Bronchial epithelial cell (primary cell): ENCODE results near the gene JADE2. TPM values are rescaled to one million over a fixed set of nuclear protein-coding genes. Genes with fewer than 3 reads are reported as not detected.
"Not testable (repeated sequence)": the region's sequence is repeated elsewhere in the genome, so short reads cannot be mapped to it uniquely, and the experiment has no call there.

Source experiments
- DNase-seq: peaks from one replicate; pipeline ENCODE4 v3.0.0-alpha.2; 2010; ENCODE audit warnings: low read depth
- FAIRE-seq: peaks from 2 replicates; lab custom pipeline; 2011; peaks lifted over from hg19 to GRCh38; lab: Jason Lieb, UNC
- H3K27me3 ChIP-seq: 2 replicates; pipeline ENCODE4 v1.5.1; 2011; ENCODE audit warnings: low read length; ENCODE audit not compliant: control insufficient read depth, insufficient read depth
- H3K36me3 ChIP-seq: 2 replicates; pipeline ENCODE4 v1.5.1; 2011; ENCODE audit warnings: low read length; ENCODE audit not compliant: control insufficient read depth, insufficient read depth
- H3K4me3 ChIP-seq: 2 replicates; pipeline ENCODE4 v1.5.1; 2011; ENCODE audit warnings: mild to moderate bottlenecking, low read depth, low read length, control low read depth
- CTCF ChIP-seq: IDR thresholded peaks from 2 replicates; pipeline ENCODE4 v1.5.1; 2011; ENCODE audit warnings: mild to moderate bottlenecking, moderate library complexity, low read length, control low read depth, inconsistent platforms; ENCODE audit not compliant: insufficient read depth, severe bottlenecking
- total RNA-seq: library from RNA; depleted of rRNA; stranded (reverse); fragments of >200 nt; gene quantifications from 2 replicates; pipeline ENCODE4 v1.2.1, GENCODE V29; 2014

Gene JADE2
- total RNA-seq, 1 donor from 2014 or later: 17.1 TPM

GRCh38 chr5:134511796-134512660 is 13.4 kb upstream of the JADE2 start:
- peak; percentile 65 for TF ChIP-seq CTCF
- H3K27me3 ChIP-seq: no peaks in the 10 kb centered on the region
- no peak for FAIRE-seq
- peak; percentile 38 for DNase-seq
- no peaks in the 10 kb centered on the region for H3K36me3 ChIP-seq
- H3K4me3 ChIP-seq: no peak overlapping the region

GRCh38 chr5:134512661-134512999 is 12.8 kb upstream of the JADE2 start:
- H3K4me3 ChIP-seq: no peak overlapping the region
- no peaks in the 10 kb centered on the region for H3K27me3 ChIP-seq
- DNase-seq: no peak
- H3K36me3 ChIP-seq: no peaks in the 10 kb centered on the region
- no peak for TF ChIP-seq CTCF
- no peak for FAIRE-seq

- no peaks in the 10 kb centered on the region for H3K36me3 ChIP-seq
- FAIRE-seq: no peak
- TF ChIP-seq CTCF: no peak
Measured at GRCh38 chr5:134515801-134516200, 9.7 kb upstream of the JADE2 start.

GRCh38 chr5:134516984-134517383 is 8.5 kb upstream of the JADE2 start:
- H3K36me3 ChIP-seq, FAIRE-seq, DNase-seq, H3K4me3 ChIP-seq, H3K27me3 ChIP-seq: not testable (repeated sequence)

More at GRCh38 chr5:134515801-134516200, 9.7 kb upstream of the JADE2 start:
- DNase-seq: no peak
- no peak overlapping the region for H3K4me3 ChIP-seq
- no peaks in the 10 kb centered on the region for H3K27me3 ChIP-seq

- no peak overlapping the region for H3K4me3 ChIP-seq
- DNase-seq (no peak), FAIRE-seq (no peak)
- TF ChIP-seq CTCF: no peak
- H3K36me3 ChIP-seq: no peaks in the 10 kb centered on the region
- no peaks in the 10 kb centered on the region for H3K27me3 ChIP-seq
Measured at GRCh38 chr5:134517553-134517952, 7.9 kb upstream of the JADE2 start.

GRCh38 chr5:134519989-134520388 is 5.5 kb upstream of the JADE2 start:
- Histone ChIP-seq H3K27me3 (no peaks in the 10 kb centered on the region), H3K4me3 (no peak overlapping the region), H3K36me3 (no peaks in the 10 kb centered on the region)
- DNase-seq (no peak), FAIRE-seq (no peak)
- no peak for TF ChIP-seq CTCF
